GM12878 (cell line): ENCODE data around the gene SMC1B. TPM values are rescaled to one million over a fixed set of nuclear protein-coding genes. Genes with fewer than 3 reads are reported as not detected.

Experiments used
- ATAC-seq: fragments of 200-7000 bp; cut with Tn5 transposase; 3 replicates; pipeline ENCODE4 v1.9.1; 2020; ENCODE audit warnings: mild to moderate bottlenecking, moderate library complexity
- BruUV-seq: library from RNA; stranded (reverse); fragments of 400-500 nt; replicated peaks from 2 replicates; lab custom pipeline; 2021; lab: Mats Ljungman, UMichigan
- CTCF ChIA-PET: fragments of 300-600 bp; sonication (Branson Sonifier 250); formaldehyde crosslinking; extraction: SDS; loops from one replicate; lab custom pipeline; 2021; ENCODE audit warnings: inconsistent platforms; lab: Yijun Ruan, JAX
- POLR2A ChIA-PET: fragments of 350-600 bp; formaldehyde crosslinking; extraction: SDS; loops from one replicate; lab custom pipeline; 2021; ENCODE audit warnings: inconsistent platforms; lab: Charles Lee
- RAD21 ChIA-PET: fragments of 300-600 bp; sonication (Branson Sonifier 250); formaldehyde crosslinking; loops from one replicate; lab custom pipeline; 2023; ENCODE audit warnings: antibody characterized with exemption; ENCODE audit not compliant: unreplicated experiment; lab: Charles Lee
- SMC1A ChIA-PET: fragments of 300-600 bp; sonication (Branson Sonifier 250); formaldehyde crosslinking; loops from one replicate; lab custom pipeline; 2023; ENCODE audit not compliant: unreplicated experiment, uncharacterized antibody; lab: Charles Lee
- DNase-seq: peaks from one replicate; pipeline ENCODE4 v3.0.0-alpha.2; 2011; ENCODE audit warnings: low read depth, low spot score
- FAIRE-seq: peaks from 3 replicates; lab custom pipeline; 2011; peaks lifted over from hg19 to GRCh38; lab: Jason Lieb, UNC
- H2AFZ ChIP-seq: 2 replicates; pipeline ENCODE4 v1.6.0; 2011; ENCODE audit warnings: low read depth, low read length, control low read depth; ENCODE audit not compliant: control insufficient read depth
- H3K27ac ChIP-seq: 2 replicates; pipeline ENCODE4 v1.5.1; 2011; ENCODE audit warnings: control low read depth; ENCODE audit not compliant: control insufficient read depth, insufficient read depth
- H3K27me3 ChIP-seq, 2 experiments: replicated peaks in 1 of 2; 2 replicates each; pipeline versions ENCODE4 v1.6.0 to v1.6.1; 2011; ENCODE audit warnings: low read length in 1 of 2; ENCODE audit not compliant: control insufficient read depth in 2 of 2, insufficient read depth in 2 of 2
- H3K36me3 ChIP-seq, 2 experiments: 2 replicates each; pipeline ENCODE4 v1.5.1; 2011; ENCODE audit warnings: low read length in 1 of 2; ENCODE audit not compliant: control insufficient read depth in 2 of 2, insufficient read depth in 2 of 2
- H3K4me1 ChIP-seq: 2 replicates; pipeline ENCODE4 v1.6.1; 2011; ENCODE audit warnings: mild to moderate bottlenecking, low read length, moderate library complexity, mixed read lengths; ENCODE audit not compliant: control insufficient read depth, insufficient read depth
- H3K4me2 ChIP-seq: 2 replicates; pipeline ENCODE4 v1.6.0; 2011; ENCODE audit warnings: control low read depth; ENCODE audit not compliant: control insufficient read depth, insufficient read depth
- H3K4me3 ChIP-seq: fragments of 200-600 bp; sonication (generic); 2 replicates; pipeline ENCODE4 v1.5.1; 2016
- H3K79me2 ChIP-seq: 2 replicates; pipeline ENCODE4 v1.6.0; 2011; ENCODE audit warnings: low read length; ENCODE audit not compliant: control insufficient read depth, insufficient read depth
- H3K9ac ChIP-seq: 2 replicates; pipeline ENCODE4 v1.8.0; 2011; ENCODE audit warnings: low read length, control low read depth, mixed read lengths; ENCODE audit not compliant: control insufficient read depth, insufficient read depth
- H3K9me3 ChIP-seq: replicated peaks from 3 replicates; pipeline ENCODE4 v1.5.1; 2011; ENCODE audit warnings: mild to moderate bottlenecking, low read length; ENCODE audit not compliant: control insufficient read depth, insufficient read depth
- H4K20me1 ChIP-seq: 2 replicates; pipeline ENCODE4 v1.6.0; 2011; ENCODE audit not compliant: control insufficient read depth, insufficient read depth
- BACH1 ChIP-seq: fragments of 450-650 bp; IDR thresholded peaks from 2 replicates; pipeline ENCODE4 v1.6.1; 2017; ENCODE audit warnings: mild to moderate bottlenecking, borderline replicate concordance
- BMI1 ChIP-seq: fragments of 450-650 bp; IDR thresholded peaks from 2 replicates; pipeline ENCODE4 v1.6.1; 2016; ENCODE audit warnings: mild to moderate bottlenecking, moderate library complexity, borderline replicate concordance
- BRCA1 ChIP-seq: IDR thresholded peaks from 2 replicates; pipeline ENCODE4 v1.6.1; 2011; ENCODE audit warnings: low read depth, low read length, improper control_type of control experiment
- GATAD2B ChIP-seq: fragments of 450-650 bp; conservative IDR thresholded peaks from 2 replicates; pipeline ENCODE4 v1.6.1; 2017; ENCODE audit warnings: low read depth, mild to moderate bottlenecking, moderate library complexity
- RUNX3 ChIP-seq: IDR thresholded peaks from 2 replicates; pipeline ENCODE4 v1.6.1; 2012; ENCODE audit warnings: low read length, inconsistent platforms
- SIN3A ChIP-seq: IDR thresholded peaks from 2 replicates; pipeline ENCODE4 v1.6.1; 2012; ENCODE audit warnings: low read depth, low read length, improper control_type of control experiment
- SIX5 ChIP-seq: IDR thresholded peaks from 2 replicates; pipeline ENCODE4 v1.6.1; 2011; ENCODE audit warnings: mild to moderate bottlenecking, low read depth, low read length, moderate library complexity; ENCODE audit not compliant: severe bottlenecking
- STAT1 ChIP-seq: fragments of 450-650 bp; conservative IDR thresholded peaks from 2 replicates; pipeline ENCODE4 v1.6.1; 2014; ENCODE audit warnings: antibody characterized with exemption, mild to moderate bottlenecking
- SUPT20H ChIP-seq: IDR thresholded peaks from 2 replicates; pipeline ENCODE4 v1.6.1; 2011; ENCODE audit warnings: low read depth, mild to moderate bottlenecking, low read length, moderate library complexity, borderline replicate concordance; ENCODE audit not compliant: control insufficient read depth
- TAF1 ChIP-seq: IDR thresholded peaks from 2 replicates; pipeline ENCODE4 v1.6.1; 2011; ENCODE audit warnings: mild to moderate bottlenecking, low read depth, low read length, borderline replicate concordance
- ZBTB40 ChIP-seq: fragments of 450-650 bp; IDR thresholded peaks from 2 replicates; pipeline ENCODE4 v1.6.1; 2016; ENCODE audit warnings: mild to moderate bottlenecking, moderate library complexity, borderline replicate concordance
- ZNF207 ChIP-seq: fragments of 450-650 bp; IDR thresholded peaks from 2 replicates; pipeline ENCODE4 v1.6.1; 2014; ENCODE audit warnings: antibody characterized with exemption, mild to moderate bottlenecking, borderline replicate concordance
- WGBS: methylation state at CpG from one replicate; pipeline ENCODE4 v1.1.6; 2016; ENCODE audit warnings: low lambda C conversion rate; ENCODE audit not compliant: insufficient replicate concordance, insufficient coverage; ENCODE audit errors: missing lambda C conversion rate; 5-methylcytosine and 5-hydroxymethylcytosine counted together
- in situ Hi-C: fragments of 300-500 bp; cut with MboI; formaldehyde crosslinking; loops from 9 replicates; pipeline ENCODE4 v1.14.3; 2018; ENCODE audit warnings: mixed read lengths
- intact Hi-C: fragments of 100-400 bp; cut with micrococcal nuclease; formaldehyde crosslinking; loops from one replicate; pipeline ENCODE4 v1.14.2; 2022; ENCODE audit not compliant: unreplicated experiment
- polyA plus RNA-seq, 11 experiments: library from polyadenylated mRNA; depleted of rRNA in 4 of 11; unstranded in 6 of 11; stranded (reverse) in 5 of 11; fragments of >200 nt; fragmentation: Nextera tagmentation in 4 of 11; fragmentation: Illumina TruSeq in 1 of 11; extraction: Ambion mirVana in 4 of 11; extraction: Trizol in 1 of 11; gene quantifications; 1 replicate in 1 of 11; 2 replicates in 10 of 11; pipeline versions ENCODE4 v1.2.1 to v1.2.3, GENCODE V29; 2011 to 2016; ENCODE audit warnings: inconsistent platforms in 2 of 11, missing spikeins in 2 of 11, low read depth in 1 of 11
- total RNA-seq, 4 experiments: library from RNA; depleted of rRNA in 3 of 4; stranded (reverse); fragments of >200 nt in 3 of 4; fragmentation: Illumina TruSeq in 1 of 4; extraction: Trizol in 1 of 4; gene quantifications; 2 replicates each; pipeline versions ENCODE4 v1.2.1 to v1.2.3, GENCODE V29; 2013 to 2021
- TF ChIP-seq, protein P1 (sequence below): IDR thresholded peaks from 2 replicates; pipeline ENCODE4 v1.6.1; 2012; ENCODE audit warnings: low read length, inconsistent platforms
- TF ChIP-seq, protein P2 (sequence below): fragments of 450-650 bp; conservative IDR thresholded peaks from 2 replicates; pipeline ENCODE4 v1.6.1; 2017; ENCODE audit warnings: mild to moderate bottlenecking, moderate library complexity

The SMC1B gene
- total and polyA plus RNA-seq, 10 of the 15 experiments (the other 5 are each of a cell fraction or from before 2014, with no cell fraction given): not detected

GRCh38 chr22:45448431-45448830, 35.0 kb upstream of the SMC1B start:
- no peaks in the 10 kb centered on the region for H4K20me1 ChIP-seq
- CTCF ChIA-PET: no interaction called here
- FAIRE-seq: no peak
- H3K79me2 ChIP-seq: no peaks in the 10 kb centered on the region
- RAD21 ChIA-PET: no interaction called here
- H3K4me1 ChIP-seq: no peaks in the 10 kb centered on the region
- WGBS: 36% methylated on average over 9 of the region's 9 CpGs
- POLR2A ChIA-PET: no interaction called here
- H2AFZ ChIP-seq: no peak overlapping the region
- intact Hi-C loops: no loop called here
- H3K27me3 ChIP-seq: no peaks in the 10 kb centered on the region; a peak in 1 of 4 replicates
- no peak for ATAC-seq
- TF ChIP-seq, protein P1, sequence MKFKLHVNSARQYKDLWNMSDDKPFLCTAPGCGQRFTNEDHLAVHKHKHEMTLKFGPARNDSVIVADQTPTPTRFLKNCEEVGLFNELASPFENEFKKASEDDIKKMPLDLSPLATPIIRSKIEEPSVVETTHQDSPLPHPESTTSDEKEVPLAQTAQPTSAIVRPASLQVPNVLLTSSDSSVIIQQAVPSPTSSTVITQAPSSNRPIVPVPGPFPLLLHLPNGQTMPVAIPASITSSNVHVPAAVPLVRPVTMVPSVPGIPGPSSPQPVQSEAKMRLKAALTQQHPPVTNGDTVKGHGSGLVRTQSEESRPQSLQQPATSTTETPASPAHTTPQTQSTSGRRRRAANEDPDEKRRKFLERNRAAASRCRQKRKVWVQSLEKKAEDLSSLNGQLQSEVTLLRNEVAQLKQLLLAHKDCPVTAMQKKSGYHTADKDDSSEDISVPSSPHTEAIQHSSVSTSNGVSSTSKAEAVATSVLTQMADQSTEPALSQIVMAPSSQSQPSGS: no peak
- TF ChIP-seq ZNF207 (no peak), SIX5 (no peak), SUPT20H (no peak), BRCA1 (no peak), GATAD2B (no peak), ZBTB40 (no peak), RUNX3 (no peak), BMI1 (no peak), TAF1 (no peak), STAT1 (no peak), BACH1 (no peak), SIN3A (no peak)
- TF ChIP-seq, protein P2, sequence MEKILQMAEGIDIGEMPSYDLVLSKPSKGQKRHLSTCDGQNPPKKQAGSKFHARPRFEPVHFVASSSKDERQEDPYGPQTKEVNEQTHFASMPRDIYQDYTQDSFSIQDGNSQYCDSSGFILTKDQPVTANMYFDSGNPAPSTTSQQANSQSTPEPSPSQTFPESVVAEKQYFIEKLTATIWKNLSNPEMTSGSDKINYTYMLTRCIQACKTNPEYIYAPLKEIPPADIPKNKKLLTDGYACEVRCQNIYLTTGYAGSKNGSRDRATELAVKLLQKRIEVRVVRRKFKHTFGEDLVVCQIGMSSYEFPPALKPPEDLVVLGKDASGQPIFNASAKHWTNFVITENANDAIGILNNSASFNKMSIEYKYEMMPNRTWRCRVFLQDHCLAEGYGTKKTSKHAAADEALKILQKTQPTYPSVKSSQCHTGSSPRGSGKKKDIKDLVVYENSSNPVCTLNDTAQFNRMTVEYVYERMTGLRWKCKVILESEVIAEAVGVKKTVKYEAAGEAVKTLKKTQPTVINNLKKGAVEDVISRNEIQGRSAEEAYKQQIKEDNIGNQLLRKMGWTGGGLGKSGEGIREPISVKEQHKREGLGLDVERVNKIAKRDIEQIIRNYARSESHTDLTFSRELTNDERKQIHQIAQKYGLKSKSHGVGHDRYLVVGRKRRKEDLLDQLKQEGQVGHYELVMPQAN: no peak
- in situ Hi-C loops: no loop called here
- BruUV-seq: no TSS peak
- H3K36me3 ChIP-seq: no peaks in the 10 kb centered on the region
- SMC1A ChIA-PET: no interaction called here
- no peaks in the 10 kb centered on the region for H3K9me3 ChIP-seq
- no peak overlapping the region for H3K9ac ChIP-seq
- no peak overlapping the region for H3K4me3 ChIP-seq
- H3K27ac ChIP-seq: no peak overlapping the region
- H3K4me2 ChIP-seq: no peak overlapping the region
- DNase-seq: no peak
